ENCODE results near the gene NPAS3.

GRCh38 chr14:33715227-33715528 is 776.5 kb downstream of the NPAS3 start:
- TF ChIP-seq CTCF (IDR thresholded peaks at IDR 0.05 in 2 of 3, conservative IDR thresholded peaks at IDR 0.05 in 1 of 3; ENCODE audit: borderline replicate concordance in 1 of 3, insufficient read depth in 1 of 3, low read depth in 2 of 3, low read length in 2 of 3): no peak
- TF ChIP-seq ATF3 (IDR thresholded peaks at IDR 0.05): no peak
- TF ChIP-seq POLR2A (IDR thresholded peaks at IDR 0.05; ENCODE audit: borderline replicate concordance, extremely low read depth, insufficient read depth, insufficient read length): no peak
- TF ChIP-seq RAD21 (IDR thresholded peaks at IDR 0.05; ENCODE audit: low read depth): no peak
- no peak for TF ChIP-seq POLR2AphosphoS5 (IDR thresholded peaks at IDR 0.05; ENCODE audit: low read depth, low read length)
- TF ChIP-seq MAX (IDR thresholded peaks at IDR 0.05): no peak
- no peak for TF ChIP-seq CEBPB (IDR thresholded peaks at IDR 0.05; ENCODE audit: low read depth)
- TF ChIP-seq FOSL1 (IDR thresholded peaks at IDR 0.05; ENCODE audit: low read depth): no peak
- no peak for TF ChIP-seq SIN3A (IDR thresholded peaks at IDR 0.05; ENCODE audit: low read depth)
- TF ChIP-seq ZNF274 (IDR thresholded peaks at IDR 0.05; ENCODE audit: low read depth, low read length): no peak
- TF ChIP-seq EZH2 (IDR thresholded peaks at IDR 0.05): no peak
- TF ChIP-seq YY1 (IDR thresholded peaks at IDR 0.05; ENCODE audit: extremely low read depth, insufficient replicate concordance, low read depth, low read length): no peak
- TF ChIP-seq CBX3 (IDR thresholded peaks at IDR 0.05; ENCODE audit: low read depth): no peak
- TF ChIP-seq ELF1 (IDR thresholded peaks at IDR 0.05; ENCODE audit: borderline replicate concordance, low read depth): no peak
